ENCODE results near the gene ARHGAP15.

The ARHGAP15 gene

DNA sequence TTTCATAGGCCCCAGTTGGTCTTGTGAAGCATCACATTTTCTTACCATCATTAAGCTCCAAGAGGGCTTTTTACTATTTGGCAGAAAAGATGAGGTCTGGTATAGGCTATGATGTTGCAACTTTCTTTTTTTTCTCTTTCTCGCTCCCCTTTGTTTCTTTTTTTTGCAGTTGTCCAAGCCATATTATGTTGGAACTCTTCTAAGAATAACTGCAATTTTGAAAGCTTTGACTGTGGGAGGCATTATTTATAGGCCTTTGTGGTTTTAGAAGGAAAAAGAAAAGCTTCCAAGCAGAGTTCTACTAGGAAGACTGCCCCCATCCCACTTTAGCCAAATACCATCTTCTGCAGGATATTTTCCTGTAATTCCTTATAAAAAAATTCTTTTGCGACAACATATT is 571.6 kb downstream of the ARHGAP15 start:
- no peak for TF ChIP-seq CTCF (IDR thresholded peaks at IDR 0.05; ENCODE audit: low read depth, low read length)
- H3K4me3 ChIP-seq (ENCODE audit: low read depth, low read length), result no peak overlapping the region

DNA sequence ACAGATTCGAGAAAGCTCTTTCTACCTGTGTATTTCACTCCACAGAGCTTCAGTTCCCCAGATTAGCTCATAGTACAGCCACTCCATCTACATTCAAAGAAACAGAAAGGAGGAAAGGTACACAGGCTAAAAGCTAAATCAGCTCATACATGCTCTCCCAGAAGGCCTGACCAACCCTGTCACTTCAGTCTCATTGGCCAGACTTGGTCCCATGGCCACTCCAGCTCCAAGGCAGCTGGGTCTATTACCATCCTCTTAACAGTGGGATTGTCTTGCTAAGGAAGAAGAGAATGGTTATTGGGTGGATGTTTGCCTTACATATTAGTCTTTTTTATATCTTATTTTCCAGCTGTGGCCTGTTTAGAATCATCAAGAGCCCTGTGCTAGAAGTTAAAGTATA is 572.6 kb downstream of the ARHGAP15 start:
- no peak overlapping the region for H3K4me3 ChIP-seq (ENCODE audit: low read depth, low read length)
- no peak for TF ChIP-seq CTCF (IDR thresholded peaks at IDR 0.05; ENCODE audit: low read depth, low read length)

GRCh38 chr2:143702931-143703330 is 573.7 kb downstream of the ARHGAP15 start:
- TF ChIP-seq CTCF (IDR thresholded peaks at IDR 0.05; ENCODE audit: low read depth, low read length), result no peak
- H3K4me3 ChIP-seq (ENCODE audit: low read depth, low read length), result no peak overlapping the region

DNA sequence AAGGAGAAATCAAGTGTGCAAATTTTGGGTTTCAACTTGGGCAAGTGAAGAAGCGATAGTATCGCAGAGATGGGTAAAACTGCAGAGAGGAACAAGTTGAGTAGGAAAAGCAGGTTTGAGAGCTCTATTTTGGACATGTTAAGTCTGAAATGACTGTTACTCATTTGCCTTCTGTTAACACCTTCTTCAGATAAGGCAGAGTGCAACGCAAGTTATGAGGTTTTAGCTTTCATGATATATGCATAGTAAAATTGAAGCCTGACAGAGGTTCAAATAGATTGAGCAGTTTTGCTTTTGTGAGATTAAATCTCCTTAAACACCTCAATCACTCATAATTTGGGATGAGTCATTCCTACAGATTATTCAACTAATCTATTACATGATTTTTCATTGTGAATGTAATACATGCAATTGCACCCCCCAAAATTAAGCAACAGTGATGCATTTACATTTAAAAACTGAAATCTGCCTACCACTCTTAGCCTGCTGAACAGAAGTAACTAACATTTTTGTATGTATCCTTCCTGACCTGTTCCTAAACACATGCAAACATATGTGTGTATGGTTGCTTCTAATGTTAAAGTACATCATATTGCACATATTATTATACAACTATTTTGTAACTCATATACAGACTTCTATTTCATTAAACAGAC is 575.4 kb downstream of the ARHGAP15 start:
- H3K4me3 ChIP-seq (ENCODE audit: low read depth, low read length), result no peak overlapping the region
- TF ChIP-seq CTCF (IDR thresholded peaks at IDR 0.05; ENCODE audit: low read depth, low read length), result no peak

- H3K4me3 ChIP-seq (ENCODE audit: low read depth, low read length), result no peak overlapping the region
- TF ChIP-seq CTCF (IDR thresholded peaks at IDR 0.05; ENCODE audit: low read depth, low read length), result no peak
Measured at GRCh38 chr2:143705108-143705707, 576.0 kb downstream of the ARHGAP15 start.

DNA sequence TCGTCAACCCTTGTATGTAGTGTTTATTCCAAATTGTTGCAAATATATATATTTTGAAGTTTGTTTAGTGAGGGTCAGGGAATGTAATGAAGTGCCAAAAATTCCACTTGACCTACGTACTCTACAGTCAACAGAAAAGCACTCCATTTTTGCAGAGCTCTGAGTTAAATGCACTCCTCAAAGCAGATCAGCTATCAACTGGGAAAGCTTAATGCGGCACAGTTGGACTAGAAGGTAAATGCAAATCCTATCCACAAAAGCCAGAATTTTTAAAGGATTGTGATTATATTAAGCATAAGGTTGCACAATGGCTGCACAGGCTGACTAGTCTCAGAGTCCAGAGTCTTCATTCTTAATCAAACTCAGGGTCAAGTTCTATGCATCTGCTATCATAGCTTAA is 577.1 kb downstream of the ARHGAP15 start:
- TF ChIP-seq CTCF (IDR thresholded peaks at IDR 0.05; ENCODE audit: low read depth, low read length), result no peak
- H3K4me3 ChIP-seq (ENCODE audit: low read depth, low read length), result no peak overlapping the region

DNA sequence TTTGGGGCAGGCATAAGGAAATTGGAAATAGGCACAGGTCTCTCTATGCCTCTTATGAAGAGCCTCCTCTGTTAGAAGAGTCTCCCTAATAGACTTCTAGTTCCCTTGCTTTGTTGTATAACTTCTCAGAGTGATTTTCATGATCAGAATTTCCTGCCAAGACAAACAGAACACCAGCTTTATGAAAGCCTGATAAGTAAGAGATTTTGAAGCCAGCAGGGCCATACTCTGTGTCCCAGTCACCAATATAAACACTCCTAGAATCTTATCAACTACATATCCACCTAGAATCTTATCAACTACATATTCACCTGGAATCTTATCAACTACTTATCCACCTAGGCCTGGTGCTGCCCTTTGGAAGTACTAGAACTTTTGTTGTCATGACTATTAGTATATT is 579.5 kb downstream of the ARHGAP15 start:
- TF ChIP-seq CTCF (IDR thresholded peaks at IDR 0.05; ENCODE audit: low read depth, low read length), result no peak
- no peak overlapping the region for H3K4me3 ChIP-seq (ENCODE audit: low read depth, low read length)
